GM12892 (cell line): ENCODE measurements around the gene LCE2D.

Experiments
- POLR2A ChIP-seq: IDR thresholded peaks from 2 replicates; pipeline ENCODE4 v1.6.1; 2011; ENCODE audit warnings: low read depth, low read length, control low read depth
- POLR2AphosphoS5 ChIP-seq: IDR thresholded peaks from 2 replicates; pipeline ENCODE4 v1.6.1; 2011; ENCODE audit warnings: low read depth, low read length, control low read depth

- TF ChIP-seq POLR2AphosphoS5 (no peak), POLR2A (no peak)
Measured at GRCh38 chr1:152667648-152668047, 4.5 kb downstream of the LCE2D start.
